Stimulated activated naive CD4-positive, alpha-beta T cell treated with Interleukin-2 at 50 U/mL for 16 hours (primary cell): ENCODE results near the gene DRC7.
A peak's percentile ranks its signal among the peaks of the same experiment; 100 is the strongest.

ENCODE experiments used
- DNase-seq: peaks from one replicate; lab custom pipeline; 2025; lab: John Stamatoyannopoulos, UW

The DRC7 gene

GRCh38 chr16:57694725-57695679 is at the start of gene DRC7:
Gene DRC7, plus strand, starts transcription at chr16:57694806. Its CDS starts 3,144 bp downstream, at chr16:57697950.
- DNase-seq, result no peak

GRCh38 chr16:57645169-57645568 is 49.4 kb upstream of the DRC7 start:
- DNase-seq, result no peak

- DNase-seq, result no peak
These were observed 48.8 kb upstream of the DRC7 start for GRCh38 chr16:57645691-57646387.

GRCh38 chr16:57646388-57647039 is 48.1 kb upstream of the DRC7 start:
- DNase-seq, result no peak

- no peak for DNase-seq
These were observed 47.3 kb upstream of the DRC7 start for GRCh38 chr16:57647136-57647875.

- DNase-seq, result no peak
These were observed 46.5 kb upstream of the DRC7 start for GRCh38 chr16:57648125-57648524.

- peak; percentile 74 for DNase-seq
These were observed 45.8 kb upstream of the DRC7 start for GRCh38 chr16:57648581-57649442.

- no peak for DNase-seq
These were observed 45.2 kb upstream of the DRC7 start for GRCh38 chr16:57649443-57649751.

- DNase-seq, result no peak
These were observed 44.8 kb upstream of the DRC7 start for GRCh38 chr16:57649846-57650245.

- DNase-seq, result peak; percentile 17
These were observed 43.0 kb upstream of the DRC7 start for GRCh38 chr16:57651344-57652333.

- no peak for DNase-seq
These were observed 41.7 kb upstream of the DRC7 start for GRCh38 chr16:57652695-57653471.

- DNase-seq, result no peak
These were observed 40.7 kb upstream of the DRC7 start for GRCh38 chr16:57653936-57654335.

- DNase-seq, result no peak
These were observed 38.2 kb upstream of the DRC7 start for GRCh38 chr16:57656342-57656955.

GRCh38 chr16:57657228-57657627 is 37.4 kb upstream of the DRC7 start:
- DNase-seq, result no peak

GRCh38 chr16:57658130-57658877 is 36.3 kb upstream of the DRC7 start:
- no peak for DNase-seq

- DNase-seq, result no peak
These were observed 35.5 kb upstream of the DRC7 start for GRCh38 chr16:57658878-57659674.
